Measurements from ENCODE around the gene JADE3. TPM values are rescaled to one million over a fixed set of nuclear protein-coding genes. Genes with fewer than 3 reads are reported as not detected.

JADE3 gene
- total RNA-seq, result 1 to 10 TPM; 7.8 to 9.6 (median 8.5) TPM

DNA sequence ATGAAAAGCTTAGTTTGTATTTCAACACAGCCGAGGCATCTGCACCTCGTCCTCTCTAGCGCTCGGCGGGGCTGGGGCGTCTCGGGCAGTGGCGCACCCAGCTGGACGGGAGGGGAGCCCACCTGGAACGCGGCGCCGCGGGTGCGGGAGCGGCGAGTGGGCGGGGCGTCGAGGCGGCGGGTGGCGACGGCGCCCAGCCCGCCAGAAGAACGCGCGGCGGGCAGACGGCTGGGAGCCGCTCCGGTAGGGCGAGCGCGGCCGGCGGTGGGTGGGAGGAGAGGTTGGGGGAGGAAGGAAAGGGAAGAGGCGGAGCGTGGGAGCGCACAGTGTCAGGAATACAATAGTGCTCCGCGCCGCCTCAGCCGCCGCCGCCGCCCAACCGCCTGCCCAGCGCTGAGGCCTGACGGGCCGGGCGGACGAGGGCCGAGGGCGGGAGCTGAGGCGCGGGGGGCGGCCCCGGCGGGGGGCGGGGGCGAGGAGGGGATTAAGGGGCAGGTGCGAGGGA, at the start of gene JADE3:
Gene JADE3, plus strand, starts transcription at position 324 of the 505 bp plus-strand sequence. CDS start 72,474 bp downstream, outside the sequence.
- H3K36me3 ChIP-seq, result no peaks in the 10 kb centered on the region
- no peaks in the 10 kb centered on the region for H3K27me3 ChIP-seq
- peaks cover 7 to 11% (median 9%) of the 10 kb centered on the region in 4 donors for H3K4me1 ChIP-seq
- intact Hi-C loops (cut with DNase I), result loop anchor here (5.0 kb wide), 1 partner anchor 65 kb away; no protein-coding TSS in a partner anchor
- H3K27ac ChIP-seq (replicated peaks in 1 of 4), result peak within 1 kb of the TSS; percentile 73 to 84 (median 76)
- 41% methylated on average over 48 of the region's 64 CpGs for WGBS
- no peak for TF ChIP-seq EP300 (IDR thresholded peaks at IDR 0.05)
- TF ChIP-seq, protein P1, sequence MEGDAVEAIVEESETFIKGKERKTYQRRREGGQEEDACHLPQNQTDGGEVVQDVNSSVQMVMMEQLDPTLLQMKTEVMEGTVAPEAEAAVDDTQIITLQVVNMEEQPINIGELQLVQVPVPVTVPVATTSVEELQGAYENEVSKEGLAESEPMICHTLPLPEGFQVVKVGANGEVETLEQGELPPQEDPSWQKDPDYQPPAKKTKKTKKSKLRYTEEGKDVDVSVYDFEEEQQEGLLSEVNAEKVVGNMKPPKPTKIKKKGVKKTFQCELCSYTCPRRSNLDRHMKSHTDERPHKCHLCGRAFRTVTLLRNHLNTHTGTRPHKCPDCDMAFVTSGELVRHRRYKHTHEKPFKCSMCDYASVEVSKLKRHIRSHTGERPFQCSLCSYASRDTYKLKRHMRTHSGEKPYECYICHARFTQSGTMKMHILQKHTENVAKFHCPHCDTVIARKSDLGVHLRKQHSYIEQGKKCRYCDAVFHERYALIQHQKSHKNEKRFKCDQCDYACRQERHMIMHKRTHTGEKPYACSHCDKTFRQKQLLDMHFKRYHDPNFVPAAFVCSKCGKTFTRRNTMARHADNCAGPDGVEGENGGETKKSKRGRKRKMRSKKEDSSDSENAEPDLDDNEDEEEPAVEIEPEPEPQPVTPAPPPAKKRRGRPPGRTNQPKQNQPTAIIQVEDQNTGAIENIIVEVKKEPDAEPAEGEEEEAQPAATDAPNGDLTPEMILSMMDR (IDR thresholded peaks at IDR 0.05), result no peak
- TF ChIP-seq POLR2AphosphoS5 (IDR thresholded peaks at IDR 0.05), result peak; percentile 38 to 39
- TF ChIP-seq POLR2A (IDR thresholded peaks at IDR 0.05; ENCODE audit: low read depth), result no peak
- peak within 1 kb of the TSS; percentile 71 to 76 (median 71) for H3K4me3 ChIP-seq
- DNase-seq (ENCODE audit: extremely low spot score), result peak; percentile 91
- H3K9me3 ChIP-seq, result peaks cover 0 to 8% (median 0%) of the 10 kb centered on the region in 4 donors

DNA sequence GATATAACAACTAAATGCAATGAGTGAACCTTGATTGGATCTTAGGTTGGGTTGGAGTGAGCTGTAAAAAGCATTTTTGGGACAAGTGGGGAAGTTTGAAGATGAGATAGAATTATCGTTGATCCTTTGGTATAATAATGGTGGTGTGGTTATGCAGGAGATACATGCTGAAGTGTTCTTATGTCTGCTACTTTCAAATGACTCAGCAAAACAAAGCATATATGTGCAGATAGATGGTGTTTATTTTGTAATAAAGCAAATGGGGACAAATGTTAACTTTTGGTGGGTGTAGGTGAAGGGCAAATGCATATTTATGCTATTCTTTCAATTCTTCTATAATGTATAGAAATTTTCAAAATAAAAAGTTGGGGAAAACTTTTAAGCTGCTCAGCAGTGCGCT, 49.1 kb upstream of the JADE3 start:
- Histone ChIP-seq H3K27me3 (no peaks in the 10 kb centered on the region), H3K4me3 (no peak overlapping the region), H3K36me3 (peaks cover 0 to 3% (median 0%) of the 10 kb centered on the region in 4 donors), H3K4me1 (no peaks in the 10 kb centered on the region), H3K9me3 (peaks cover 0 to 10% (median 0%) of the 10 kb centered on the region in 4 donors), H3K27ac (replicated peaks in 1 of 4) (no peak overlapping the region)
- intact Hi-C loops (cut with DNase I), result no loop called here
- no peak for TF ChIP-seq POLR2AphosphoS5 (IDR thresholded peaks at IDR 0.05)
- TF ChIP-seq, protein P1 (IDR thresholded peaks at IDR 0.05), result no peak
- TF ChIP-seq EP300 (IDR thresholded peaks at IDR 0.05), result no peak
- TF ChIP-seq POLR2A (IDR thresholded peaks at IDR 0.05; ENCODE audit: low read depth), result no peak
- DNase-seq (ENCODE audit: extremely low spot score), result no peak
- WGBS, result 80% methylated on average over 2 of the region's 2 CpGs

DNA sequence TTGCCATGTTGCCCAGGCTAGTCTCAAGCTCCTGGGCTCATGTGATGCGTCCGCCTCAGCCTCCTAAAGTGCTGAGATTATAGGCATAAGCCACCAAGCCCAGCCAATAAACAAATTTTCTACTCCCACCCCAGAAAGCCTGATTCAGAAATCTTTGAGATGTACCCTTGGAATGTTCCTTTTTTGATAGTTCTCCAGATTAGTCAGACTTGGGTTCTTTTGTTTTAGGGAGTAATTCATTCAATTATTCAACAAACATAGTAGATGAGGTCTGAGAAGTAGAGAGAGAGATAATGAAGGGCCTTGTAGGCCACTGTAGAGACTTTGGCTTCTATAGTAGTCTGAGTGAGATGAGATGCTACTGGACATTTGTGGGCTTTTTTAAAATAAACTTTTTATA, 47.6 kb upstream of the JADE3 start:
- H3K36me3 ChIP-seq, result peaks cover 0 to 3% (median 0%) of the 10 kb centered on the region in 4 donors
- H3K4me3 ChIP-seq, result no peak overlapping the region
- no peaks in the 10 kb centered on the region for H3K4me1 ChIP-seq
- intact Hi-C loops (cut with DNase I), result no loop called here
- TF ChIP-seq, protein P1 (IDR thresholded peaks at IDR 0.05), result no peak
- TF ChIP-seq POLR2AphosphoS5 (IDR thresholded peaks at IDR 0.05), result no peak
- no peak for TF ChIP-seq POLR2A (IDR thresholded peaks at IDR 0.05; ENCODE audit: low read depth)
- no peak for TF ChIP-seq EP300 (IDR thresholded peaks at IDR 0.05)
- no peaks in the 10 kb centered on the region for H3K27me3 ChIP-seq
- WGBS, result 89% methylated on average over 2 of the region's 2 CpGs
- H3K27ac ChIP-seq (replicated peaks in 1 of 4), result no peak overlapping the region
- peaks cover 0 to 10% (median 0%) of the 10 kb centered on the region in 4 donors for H3K9me3 ChIP-seq
- DNase-seq (ENCODE audit: extremely low spot score), result no peak

DNA sequence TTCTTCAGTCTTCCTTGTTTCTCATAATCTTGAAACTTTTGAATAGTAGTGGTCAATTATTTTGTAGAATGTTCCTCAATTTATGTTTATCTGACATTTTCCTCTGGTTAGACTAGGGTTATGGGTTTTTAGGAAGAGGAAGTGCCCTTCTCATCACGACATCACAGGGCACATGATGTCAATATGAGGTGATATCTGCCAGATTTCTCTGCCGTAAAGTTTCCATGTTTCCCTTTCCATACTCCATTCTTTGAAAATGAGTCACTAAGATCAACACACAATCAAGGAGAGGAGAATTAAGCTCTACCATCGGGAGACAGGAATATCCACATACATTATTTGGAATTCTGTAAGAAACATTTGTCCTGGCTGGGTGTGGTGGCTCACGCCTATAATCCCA, 46.9 kb upstream of the JADE3 start:
- DNase-seq (ENCODE audit: extremely low spot score), result no peak
- intact Hi-C loops (cut with DNase I), result no loop called here
- peaks cover 0 to 3% (median 0%) of the 10 kb centered on the region in 4 donors for H3K36me3 ChIP-seq
- H3K27me3 ChIP-seq, result no peaks in the 10 kb centered on the region
- TF ChIP-seq, protein P1 (IDR thresholded peaks at IDR 0.05), result no peak
- TF ChIP-seq POLR2A (IDR thresholded peaks at IDR 0.05; ENCODE audit: low read depth) (no peak), EP300 (IDR thresholded peaks at IDR 0.05) (no peak), POLR2AphosphoS5 (IDR thresholded peaks at IDR 0.05) (no peak)
- 58% methylated on average over 4 of the region's 4 CpGs for WGBS
- H3K4me1 ChIP-seq, result no peaks in the 10 kb centered on the region
- H3K9me3 ChIP-seq, result peaks cover 0 to 10% (median 0%) of the 10 kb centered on the region in 4 donors
- H3K4me3 ChIP-seq, result no peak overlapping the region
- no peak overlapping the region for H3K27ac ChIP-seq (replicated peaks in 1 of 4)

DNA sequence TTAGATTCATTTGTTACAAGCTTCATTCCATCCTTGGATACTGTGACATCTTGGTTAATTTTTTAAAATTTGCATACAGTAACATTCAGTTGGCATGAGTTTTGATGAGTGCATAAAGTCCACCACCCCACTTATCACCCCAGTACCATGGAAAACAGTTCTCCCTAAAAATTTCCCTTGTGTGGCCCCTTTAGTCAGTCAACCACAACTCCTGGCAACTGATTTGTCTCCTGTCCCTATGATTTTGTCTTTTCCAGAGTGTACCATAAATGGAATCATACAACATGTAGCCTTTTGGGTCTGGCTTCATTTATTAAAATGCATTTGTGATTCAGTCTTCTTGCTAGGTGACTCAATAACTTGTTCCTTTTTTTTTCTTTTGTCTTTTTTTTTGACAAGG, 45.5 kb upstream of the JADE3 start:
- intact Hi-C loops (cut with DNase I), result no loop called here
- Histone ChIP-seq H3K27ac (replicated peaks in 1 of 4) (no peak overlapping the region), H3K36me3 (no peaks in the 10 kb centered on the region), H3K4me3 (no peak overlapping the region), H3K27me3 (no peaks in the 10 kb centered on the region), H3K9me3 (peaks cover 0 to 10% (median 0%) of the 10 kb centered on the region in 4 donors), H3K4me1 (no peaks in the 10 kb centered on the region)
- TF ChIP-seq EP300 (IDR thresholded peaks at IDR 0.05), result no peak
- TF ChIP-seq, protein P1 (IDR thresholded peaks at IDR 0.05), result no peak
- DNase-seq (ENCODE audit: extremely low spot score), result no peak

All from esophagus muscularis mucosa (tissue), 4 donors.